ENCODE data around the gene SH3RF3. TPM values are rescaled to one million over a fixed set of nuclear protein-coding genes. Genes with fewer than 3 reads are reported as not detected.
"Not testable (repeated sequence)": the region's sequence is repeated elsewhere in the genome, so short reads cannot be mapped to it uniquely, and the experiment has no call there.

SH3RF3 gene
- total RNA-seq, 1 experiment from 2014 or later: 0.98 TPM

GRCh38 chr2:109533823-109534222, 404.8 kb downstream of the SH3RF3 start:
- H3K27me3 ChIP-seq (replicated peaks; ENCODE audit: control insufficient read depth, insufficient read depth, low read length): no peaks in the 10 kb centered on the region
- POLR2A ChIA-PET: no interaction called here
- Mint-ChIP-seq H3K36me3 (ENCODE audit: insufficient read depth, unreplicated experiment) (no peaks in the 10 kb centered on the region), H3K4me3 (ENCODE audit: unreplicated experiment) (no peak overlapping the region), H3K27me3 (ENCODE audit: insufficient read depth, unreplicated experiment) (no peaks in the 10 kb centered on the region), H3K4me1 (ENCODE audit: low read depth, unreplicated experiment) (peaks cover 15% of the 10 kb centered on the region), H3K27ac (ENCODE audit: unreplicated experiment) (no peak overlapping the region), H3K9me3 (ENCODE audit: unreplicated experiment) (peaks cover 6% of the 10 kb centered on the region)
- TF ChIP-seq CTCF (IDR thresholded peaks at IDR 0.05; ENCODE audit: insufficient read depth in 1 of 2, low read depth in 1 of 2, low read length in 1 of 2, severe bottlenecking in 1 of 2, unreplicated experiment in 1 of 2): no peak
- CTCF ChIA-PET: interaction anchor here (0.8 kb wide), 1 partner anchor 202 kb away, joined by 3 read pairs; no protein-coding TSS in a partner anchor
- H3K9me3 ChIP-seq: peaks cover 2% of the 10 kb centered on the region; the same call in 1 of the 2 replicates
- no peaks in the 10 kb centered on the region for H3K36me3 ChIP-seq (ENCODE audit: control insufficient read depth, insufficient read depth, low read length)
- no peak for DNase-seq
- BruUV-seq (replicated peaks): no TSS peak
- peaks cover 25% of the 10 kb centered on the region for H3K4me1 ChIP-seq
- intact Hi-C loops (cut with micrococcal nuclease; ENCODE audit: unreplicated experiment): no loop called here
- H3K4me3 ChIP-seq (ENCODE audit: low read depth, low read length): no peak overlapping the region

GRCh38 chr2:109535217-109535946, 406.4 kb downstream of the SH3RF3 start:
- intact Hi-C loops (cut with micrococcal nuclease; ENCODE audit: unreplicated experiment): no loop called here
- POLR2A ChIA-PET: no interaction called here
- Histone ChIP-seq H3K27me3 (replicated peaks; ENCODE audit: control insufficient read depth, insufficient read depth, low read length) (no peaks in the 10 kb centered on the region), H3K36me3 (ENCODE audit: control insufficient read depth, insufficient read depth, low read length) (no peaks in the 10 kb centered on the region), H3K4me3 (ENCODE audit: low read depth, low read length) (no peak overlapping the region), H3K9me3 (peaks cover 2% of the 10 kb centered on the region; the same call in 1 of the 2 replicates), H3K4me1 (peaks cover 18% of the 10 kb centered on the region)
- Mint-ChIP-seq H3K27ac (ENCODE audit: unreplicated experiment) (no peak overlapping the region), H3K27me3 (ENCODE audit: insufficient read depth, unreplicated experiment) (no peaks in the 10 kb centered on the region), H3K4me1 (ENCODE audit: low read depth, unreplicated experiment) (peaks cover 8% of the 10 kb centered on the region), H3K36me3 (ENCODE audit: insufficient read depth, unreplicated experiment) (no peaks in the 10 kb centered on the region), H3K9me3 (ENCODE audit: unreplicated experiment) (peaks cover 6% of the 10 kb centered on the region), H3K4me3 (ENCODE audit: unreplicated experiment) (no peak overlapping the region)
- no TSS peak for BruUV-seq (replicated peaks)
- TF ChIP-seq CTCF (IDR thresholded peaks at IDR 0.05; ENCODE audit: insufficient read depth in 1 of 2, low read depth in 1 of 2, low read length in 1 of 2, severe bottlenecking in 1 of 2, unreplicated experiment in 1 of 2): no peak
- CTCF ChIA-PET: no interaction called here
- no peak for DNase-seq

- H3K27ac Mint-ChIP-seq (ENCODE audit: unreplicated experiment); H3K9me3 Mint-ChIP-seq (ENCODE audit: unreplicated experiment); CTCF ChIA-PET; H3K4me3 ChIP-seq (ENCODE audit: low read depth, low read length); H3K36me3 Mint-ChIP-seq (ENCODE audit: insufficient read depth, unreplicated experiment); DNase-seq; POLR2A ChIA-PET; H3K9me3 ChIP-seq; H3K27me3 ChIP-seq (replicated peaks; ENCODE audit: control insufficient read depth, insufficient read depth, low read length); BruUV-seq (replicated peaks); H3K36me3 ChIP-seq (ENCODE audit: control insufficient read depth, insufficient read depth, low read length); H3K4me3 Mint-ChIP-seq (ENCODE audit: unreplicated experiment); H3K27me3 Mint-ChIP-seq (ENCODE audit: insufficient read depth, unreplicated experiment); intact Hi-C loops (cut with micrococcal nuclease; ENCODE audit: unreplicated experiment); H3K4me1 Mint-ChIP-seq (ENCODE audit: low read depth, unreplicated experiment): not testable (repeated sequence)
- peaks cover 12% of the 10 kb centered on the region for H3K4me1 ChIP-seq
These were observed 407.6 kb downstream of the SH3RF3 start for GRCh38 chr2:109536556-109536955.

Data from Caco-2 (cell line).